Upper lobe of right lung (tissue), 1 donor: ENCODE data around the gene ZNF385C. TPM values are rescaled to one million over a fixed set of nuclear protein-coding genes. Genes with fewer than 3 reads are reported as not detected.

ENCODE experiments used
- ATAC-seq: fragments of 200-7000 bp; cut with Tn5 transposase; one replicate; pipeline ENCODE4 v1.9.1; 2020; ENCODE audit warnings: mild to moderate bottlenecking, moderate library complexity
- DNase-seq: peaks from one replicate; pipeline ENCODE4 v3.0.0-alpha.2; 2020
- H3K27ac ChIP-seq: fragments of 200-600 bp; one replicate; pipeline ENCODE4 v1.8.0; 2022
- H3K27me3 ChIP-seq: fragments of 200-600 bp; one replicate; pipeline ENCODE4 v1.8.0; 2022; ENCODE audit warnings: mild to moderate bottlenecking
- H3K36me3 ChIP-seq: fragments of 200-600 bp; one replicate; pipeline ENCODE4 v1.8.0; 2022
- H3K4me1 ChIP-seq: fragments of 200-600 bp; one replicate; pipeline ENCODE4 v1.8.0; 2022
- H3K4me3 ChIP-seq: fragments of 200-600 bp; one replicate; pipeline ENCODE4 v1.8.0; 2022; ENCODE audit warnings: mild to moderate bottlenecking
- H3K9me3 ChIP-seq: fragments of 200-600 bp; one replicate; pipeline ENCODE4 v1.8.0; 2022
- intact Hi-C: fragments of 100-400 bp; cut with DNase I; formaldehyde crosslinking; loops from one replicate; pipeline ENCODE4 v1.11.0; 2022
- total RNA-seq: library from RNA; stranded (reverse); fragmentation: NEBNext Ultra II Directional; extraction: Animal tissue kit (Norgen Biotek cat#: 25700); gene quantifications from one replicate; pipeline ENCODE4 v1.2.1, GENCODE V29; 2021
- TF ChIP-seq, protein P1 (sequence below): fragments of 200-600 bp; IDR thresholded peaks from one replicate; pipeline ENCODE4 v1.8.0; 2022; ENCODE audit warnings: antibody characterized with exemption
- donor health status: DM: no; HTN: yes; CAD: no; lungs with severe emphysema.

Gene ZNF385C
- total RNA-seq, 1 donor from 2014 or later: 0.78 TPM

DNA sequence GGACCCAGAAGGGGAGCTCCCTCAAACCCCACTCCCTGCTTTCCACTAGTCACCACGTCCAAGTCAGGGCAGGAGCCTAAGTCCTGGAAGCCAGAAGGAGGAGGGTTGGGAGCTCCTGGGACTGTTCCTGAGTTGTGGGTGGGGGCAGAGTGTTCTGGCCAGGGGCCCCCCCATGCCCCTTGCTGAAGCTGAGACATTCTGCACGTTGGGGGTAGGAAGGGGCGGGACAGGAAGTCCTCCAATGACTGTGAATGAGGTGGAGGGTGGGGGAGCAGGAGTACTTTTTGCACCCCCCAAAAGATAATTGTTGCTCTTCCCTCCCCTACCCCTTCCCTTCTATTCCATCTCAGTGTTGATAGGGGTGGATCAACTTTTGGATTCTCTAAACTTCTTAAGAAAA, 26.5 kb downstream of the ZNF385C start:
- intact Hi-C loops: no loop called here
- peaks cover 36% of the 10 kb centered on the region for H3K27me3 ChIP-seq
- TF ChIP-seq, protein P1, sequence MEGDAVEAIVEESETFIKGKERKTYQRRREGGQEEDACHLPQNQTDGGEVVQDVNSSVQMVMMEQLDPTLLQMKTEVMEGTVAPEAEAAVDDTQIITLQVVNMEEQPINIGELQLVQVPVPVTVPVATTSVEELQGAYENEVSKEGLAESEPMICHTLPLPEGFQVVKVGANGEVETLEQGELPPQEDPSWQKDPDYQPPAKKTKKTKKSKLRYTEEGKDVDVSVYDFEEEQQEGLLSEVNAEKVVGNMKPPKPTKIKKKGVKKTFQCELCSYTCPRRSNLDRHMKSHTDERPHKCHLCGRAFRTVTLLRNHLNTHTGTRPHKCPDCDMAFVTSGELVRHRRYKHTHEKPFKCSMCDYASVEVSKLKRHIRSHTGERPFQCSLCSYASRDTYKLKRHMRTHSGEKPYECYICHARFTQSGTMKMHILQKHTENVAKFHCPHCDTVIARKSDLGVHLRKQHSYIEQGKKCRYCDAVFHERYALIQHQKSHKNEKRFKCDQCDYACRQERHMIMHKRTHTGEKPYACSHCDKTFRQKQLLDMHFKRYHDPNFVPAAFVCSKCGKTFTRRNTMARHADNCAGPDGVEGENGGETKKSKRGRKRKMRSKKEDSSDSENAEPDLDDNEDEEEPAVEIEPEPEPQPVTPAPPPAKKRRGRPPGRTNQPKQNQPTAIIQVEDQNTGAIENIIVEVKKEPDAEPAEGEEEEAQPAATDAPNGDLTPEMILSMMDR: no peak
- ATAC-seq (no peak), DNase-seq (no peak)
- H3K27ac ChIP-seq: no peak overlapping the region
- no peaks in the 10 kb centered on the region for H3K9me3 ChIP-seq
- peaks cover 5% of the 10 kb centered on the region for H3K4me1 ChIP-seq
- no peaks in the 10 kb centered on the region for H3K36me3 ChIP-seq
- H3K4me3 ChIP-seq: no peak overlapping the region

DNA sequence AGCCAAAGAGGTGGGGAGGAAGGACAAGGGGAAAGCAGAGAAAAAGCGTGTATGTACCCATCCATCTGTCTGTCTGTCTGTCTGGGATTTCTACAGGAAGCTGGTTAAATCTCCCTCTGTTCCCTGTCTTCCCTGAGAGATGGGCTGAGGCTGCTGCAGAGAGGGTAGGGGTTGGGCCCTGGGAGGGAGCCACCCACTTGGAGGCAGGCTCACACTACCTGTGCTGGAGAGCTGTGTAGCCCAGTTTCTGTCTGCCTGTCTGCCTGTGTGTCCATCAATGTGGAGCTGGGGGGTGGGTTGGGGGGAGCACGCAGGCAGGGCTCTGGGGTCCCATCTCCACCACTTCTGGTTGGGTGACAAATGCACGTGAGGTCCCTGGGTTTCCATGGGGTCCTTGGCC, 29.3 kb downstream of the ZNF385C start:
- DNase-seq: no peak
- Histone ChIP-seq H3K9me3 (no peaks in the 10 kb centered on the region), H3K4me1 (peaks cover 5% of the 10 kb centered on the region), H3K4me3 (no peak overlapping the region), H3K27me3 (peaks cover 36% of the 10 kb centered on the region), H3K36me3 (no peaks in the 10 kb centered on the region), H3K27ac (no peak overlapping the region)
- ATAC-seq: no peak
- intact Hi-C loops: no loop called here
- TF ChIP-seq, protein P1: no peak

DNA sequence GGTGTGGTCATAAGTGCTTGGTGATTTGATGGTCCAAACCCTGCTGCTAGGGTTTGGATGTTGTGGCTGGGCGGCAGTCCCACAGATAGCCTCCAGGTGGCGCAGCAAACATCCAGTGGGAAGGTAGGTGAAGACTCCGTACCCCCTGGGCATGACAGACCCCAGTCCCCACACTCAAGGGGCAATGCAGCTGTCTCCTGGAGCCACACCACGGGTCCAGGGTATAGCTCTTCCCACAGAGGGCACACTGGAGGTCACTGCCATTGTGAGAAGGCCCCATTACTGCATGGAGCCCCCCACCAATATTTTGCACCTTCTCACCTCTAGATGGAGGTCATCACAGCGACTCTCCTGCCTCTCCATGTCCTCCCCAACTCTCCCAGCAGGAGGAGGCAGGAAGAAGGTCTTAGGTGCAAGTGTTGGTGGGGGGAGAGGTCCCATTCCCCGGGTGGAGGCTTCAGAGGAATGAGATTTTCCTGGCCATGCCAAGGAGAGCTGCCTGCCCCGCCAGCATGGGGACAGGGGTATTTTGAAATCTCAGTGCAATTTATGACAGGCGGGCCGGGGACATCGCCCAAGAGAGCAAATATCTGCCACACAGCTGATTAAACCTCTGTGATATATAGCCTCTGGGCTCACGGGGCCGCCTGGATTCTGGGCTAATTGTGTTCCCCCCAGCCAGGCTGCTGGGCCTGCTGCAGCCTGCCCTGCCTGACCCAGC, 30.7 kb downstream of the ZNF385C start:
- ATAC-seq (peak; percentile 74), DNase-seq (peak; percentile 82)
- H3K9me3 ChIP-seq: no peaks in the 10 kb centered on the region
- TF ChIP-seq, protein P1: peak; percentile 94
- H3K27me3 ChIP-seq: peaks cover 24% of the 10 kb centered on the region
- H3K4me3 ChIP-seq: no peak overlapping the region
- peaks cover 5% of the 10 kb centered on the region for H3K4me1 ChIP-seq
- intact Hi-C loops: no loop called here
- no peak overlapping the region for H3K27ac ChIP-seq
- no peaks in the 10 kb centered on the region for H3K36me3 ChIP-seq

DNA sequence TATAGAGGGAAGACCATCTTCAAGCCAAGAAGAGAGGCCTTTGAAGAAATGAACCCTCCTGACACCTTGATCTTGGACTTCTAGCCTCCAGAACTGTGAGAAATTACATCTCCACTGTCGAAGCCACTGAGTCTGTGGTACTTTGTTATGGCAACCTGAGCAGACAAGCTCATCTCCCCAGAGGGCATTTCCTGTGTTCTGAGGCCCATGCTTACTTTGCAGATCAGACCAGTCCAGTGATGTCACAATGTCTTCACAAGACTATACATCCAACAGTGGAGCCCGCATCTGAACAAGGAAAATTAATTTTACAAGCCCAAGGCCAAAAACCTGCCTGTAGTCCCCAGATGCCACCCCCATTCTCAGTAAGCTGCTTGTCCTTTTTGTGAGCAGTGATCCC, 33.1 kb downstream of the ZNF385C start:
- H3K27me3 ChIP-seq: peaks cover 2% of the 10 kb centered on the region
- ATAC-seq: no peak

DNA sequence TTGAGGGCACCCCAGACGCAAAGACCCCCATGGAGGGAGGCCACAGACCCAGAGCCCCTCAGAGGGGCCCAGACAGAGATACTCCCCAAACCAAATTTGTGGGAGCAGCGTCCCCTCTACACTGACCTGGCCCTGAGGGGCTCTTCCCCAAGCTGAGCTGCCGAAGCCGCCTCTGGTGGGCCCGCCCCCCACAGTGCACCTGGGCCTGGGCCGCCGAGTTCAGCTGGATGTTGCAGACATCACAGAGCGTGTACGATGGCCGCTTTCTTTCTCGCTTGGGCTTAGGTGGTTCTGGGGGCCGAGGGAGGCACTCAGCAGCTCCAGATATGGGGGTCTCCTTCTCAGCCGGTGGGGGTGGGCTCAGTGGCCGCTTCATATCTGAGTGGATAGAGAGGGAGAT, 35.6 kb downstream of the ZNF385C start:
- intact Hi-C loops: no loop called here
- Histone ChIP-seq H3K4me3 (no peak overlapping the region), H3K9me3 (no peaks in the 10 kb centered on the region), H3K27me3 (no peaks in the 10 kb centered on the region), H3K4me1 (no peaks in the 10 kb centered on the region), H3K27ac (no peak overlapping the region), H3K36me3 (no peaks in the 10 kb centered on the region)
- DNase-seq: no peak
- TF ChIP-seq, protein P1: no peak
- ATAC-seq: no peak

More for the DNA sequence above, 33.1 kb downstream of the ZNF385C start:
- Histone ChIP-seq H3K9me3 (no peaks in the 10 kb centered on the region), H3K4me3 (no peak overlapping the region), H3K27ac (no peak overlapping the region), H3K36me3 (no peaks in the 10 kb centered on the region), H3K4me1 (no peaks in the 10 kb centered on the region)
- no peak for DNase-seq
- TF ChIP-seq, protein P1: no peak
- intact Hi-C loops: no loop called here
